GOT3 (cell line): Measurements from ENCODE around the gene EMILIN1.

Experiments used
- DNase-seq: peaks from one replicate; lab custom pipeline; 2025; ENCODE audit warnings: mixed read lengths; lab: John Stamatoyannopoulos, UW

The EMILIN1 gene

GRCh38 chr2:27123302-27124150, 45.1 kb downstream of the EMILIN1 start, which contains the start of gene ABHD1:
TSS of gene ABHD1 (plus strand) at chr2:27123815. CDS start at chr2:27123949, 134 bp downstream.
- no peak for DNase-seq

- no peak for DNase-seq
These were observed 46.7 kb downstream of the EMILIN1 start for GRCh38 chr2:27125104-27125503.

- no peak for DNase-seq
These were observed 47.9 kb downstream of the EMILIN1 start for GRCh38 chr2:27126252-27126710.

- DNase-seq, result no peak
These were observed 49.7 kb downstream of the EMILIN1 start for GRCh38 chr2:27127883-27128667.

GRCh38 chr2:27128668-27129571, 50.5 kb downstream of the EMILIN1 start:
- no peak for DNase-seq

GRCh38 chr2:27130396-27130795, 52.0 kb downstream of the EMILIN1 start:
- DNase-seq, result no peak

GRCh38 chr2:27131429-27131828, 53.0 kb downstream of the EMILIN1 start:
- no peak for DNase-seq

GRCh38 chr2:27133195-27133875, 54.9 kb downstream of the EMILIN1 start:
- no peak for DNase-seq

GRCh38 chr2:27133905-27134780, 55.7 kb downstream of the EMILIN1 start, which contains the start of gene PREB:
TSS of gene PREB (minus strand) at chr2:27134636. CDS start at chr2:27134421, 215 bp downstream.
- peak; percentile 92 for DNase-seq

GRCh38 chr2:27134781-27135477, 56.5 kb downstream of the EMILIN1 start:
- DNase-seq, result no peak

GRCh38 chr2:27135478-27135955, 57.1 kb downstream of the EMILIN1 start:
- no peak for DNase-seq
